Left forelimb (tissue), 1 donor: ENCODE results near the gene CACNA2D3.

Experiments used
- DNase-seq: peaks from one replicate; pipeline ENCODE4 v3.0.0-alpha.2; 2018; ENCODE audit warnings: low spot score

The CACNA2D3 gene

GRCh38 chr3:54530944-54531343 is 408.6 kb downstream of the CACNA2D3 start:
- DNase-seq, result no peak

DNA sequence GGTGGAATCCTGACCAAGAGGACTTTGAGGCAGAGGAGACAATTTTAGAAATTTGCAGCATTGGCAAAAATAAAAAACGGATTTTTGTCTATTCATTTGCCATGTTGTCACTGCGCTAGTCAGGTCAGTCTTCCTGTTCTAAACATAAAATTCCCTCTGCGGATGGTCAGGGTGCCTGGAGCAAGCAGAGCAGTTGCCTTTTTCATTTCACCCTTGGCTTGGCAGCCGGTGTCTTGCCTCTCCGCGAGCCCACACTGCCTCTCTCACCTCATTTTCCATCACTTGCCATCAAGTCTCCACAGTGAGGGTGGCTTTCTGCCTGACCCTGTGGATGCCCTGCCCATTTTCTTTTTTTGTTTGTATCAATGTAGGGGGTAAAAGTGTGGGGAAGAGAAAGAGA is 409.4 kb downstream of the CACNA2D3 start:
- no peak for DNase-seq

DNA sequence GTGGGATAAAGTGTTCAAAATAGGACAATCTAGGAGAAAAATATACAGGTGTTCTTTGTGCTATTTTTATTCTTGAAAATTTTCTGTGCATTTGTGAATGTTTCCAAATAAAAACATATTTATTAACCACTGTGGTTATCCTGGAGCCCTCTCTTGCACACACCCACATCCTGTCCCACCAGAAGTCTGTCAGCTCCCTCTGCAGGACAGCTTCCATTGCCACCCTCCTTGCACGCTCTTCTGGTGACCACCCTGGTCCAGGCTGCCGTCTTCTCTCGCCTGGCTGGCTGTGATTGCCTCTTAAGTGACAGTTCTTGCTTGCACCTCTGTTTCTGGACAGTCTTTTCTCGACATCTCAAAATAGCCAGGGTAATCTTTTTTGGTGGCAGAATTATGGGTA is 411.5 kb downstream of the CACNA2D3 start:
- DNase-seq, result no peak

DNA sequence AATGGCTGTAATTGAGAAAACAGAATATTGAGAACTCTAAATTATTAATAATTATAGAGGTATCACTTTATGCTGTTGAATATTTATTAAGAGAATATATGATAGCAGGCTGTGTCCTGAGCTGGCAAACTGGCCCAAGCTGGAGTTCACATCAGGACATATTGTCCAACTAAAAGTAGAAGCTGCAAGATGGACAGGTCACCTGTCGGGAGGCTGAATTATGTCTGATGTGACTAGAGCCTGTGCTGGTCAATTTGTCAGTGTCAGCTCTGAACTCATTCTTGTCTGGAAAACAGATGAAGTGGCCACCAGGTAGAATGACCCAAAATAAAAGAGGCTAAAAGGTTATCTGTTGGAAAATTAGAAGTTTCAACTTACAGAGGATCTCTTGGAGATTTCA is 413.3 kb downstream of the CACNA2D3 start:
- DNase-seq, result no peak

DNA sequence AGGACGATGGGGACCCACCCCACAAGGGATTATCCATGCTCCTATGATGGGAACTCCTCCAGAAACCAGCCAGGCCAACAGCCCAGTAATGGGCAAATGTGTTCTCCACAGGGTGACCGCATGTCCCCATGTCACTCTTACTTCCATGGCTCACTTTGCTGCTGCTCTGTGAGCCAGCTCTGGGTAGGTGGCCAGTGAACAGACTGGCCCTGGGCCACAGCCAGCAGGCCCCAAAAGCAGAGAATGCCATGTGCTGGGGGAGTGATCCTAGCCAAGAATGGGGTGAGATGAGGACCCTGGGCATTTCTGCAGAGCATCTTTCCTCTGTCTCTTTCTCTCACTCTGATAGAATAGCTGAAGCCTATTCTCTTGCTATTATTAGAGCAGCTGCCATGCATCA is 414.1 kb downstream of the CACNA2D3 start:
- no peak for DNase-seq

DNA sequence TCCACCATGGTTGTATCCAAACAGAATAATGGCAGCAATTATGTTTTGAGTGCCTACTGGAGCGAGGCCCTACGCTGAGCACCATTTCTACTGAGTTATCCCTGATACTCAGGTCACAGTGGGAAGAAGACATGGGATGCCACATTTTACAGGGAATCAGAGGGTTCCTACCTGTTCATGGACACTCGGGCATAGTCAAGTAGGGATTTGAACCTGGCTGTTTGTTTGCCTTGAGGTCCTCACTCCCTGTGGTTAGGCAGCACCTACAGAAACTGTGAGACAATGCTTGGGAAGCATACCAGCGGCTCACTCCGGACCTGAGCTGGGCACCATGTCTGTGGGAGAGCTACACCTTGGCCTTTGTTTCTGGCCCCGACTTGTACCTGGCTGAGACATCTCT is 415.2 kb downstream of the CACNA2D3 start:
- no peak for DNase-seq

DNA sequence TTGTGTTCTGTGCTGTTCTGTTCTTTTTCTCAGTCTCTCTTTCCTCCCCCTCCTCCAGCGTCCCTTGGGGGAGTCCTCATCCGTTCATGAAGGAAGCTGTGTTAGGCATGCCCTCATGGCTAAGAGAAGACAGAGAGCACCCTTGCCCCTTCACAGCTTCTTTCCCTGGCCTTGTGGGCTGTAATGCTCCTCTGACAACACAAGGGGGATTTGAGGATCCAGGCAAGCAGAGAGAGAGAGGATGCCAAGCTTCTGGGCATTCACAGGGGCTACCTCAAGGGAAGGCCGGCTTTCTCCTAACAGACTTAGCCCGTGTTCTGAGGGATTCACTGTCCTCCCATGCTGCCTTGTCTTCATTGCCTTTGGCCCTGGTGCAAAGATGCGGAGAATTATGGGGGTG is 416.0 kb downstream of the CACNA2D3 start:
- DNase-seq, result no peak

- DNase-seq, result no peak
Measured at GRCh38 chr3:54541369-54541768, 419.0 kb downstream of the CACNA2D3 start.

DNA sequence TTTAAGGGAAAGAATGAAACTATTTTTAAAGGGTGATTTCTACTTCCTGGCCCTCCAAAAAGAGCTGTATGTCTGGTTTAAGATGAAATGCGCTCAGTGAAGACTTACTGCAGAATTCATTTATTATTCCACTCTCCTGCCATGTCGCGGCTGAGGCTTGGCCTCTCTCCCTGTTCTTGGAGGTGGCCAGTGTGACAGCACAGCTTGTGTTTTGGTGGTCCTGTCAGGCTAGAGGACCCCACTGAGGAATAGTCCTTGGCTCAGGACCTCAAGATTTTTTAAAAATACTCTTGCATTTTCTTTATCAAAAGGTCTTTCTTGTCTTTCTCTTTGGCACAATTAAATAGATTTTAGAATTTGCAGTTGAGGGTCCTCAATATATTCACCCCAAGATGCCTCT is 421.1 kb downstream of the CACNA2D3 start:
- no peak for DNase-seq

DNA sequence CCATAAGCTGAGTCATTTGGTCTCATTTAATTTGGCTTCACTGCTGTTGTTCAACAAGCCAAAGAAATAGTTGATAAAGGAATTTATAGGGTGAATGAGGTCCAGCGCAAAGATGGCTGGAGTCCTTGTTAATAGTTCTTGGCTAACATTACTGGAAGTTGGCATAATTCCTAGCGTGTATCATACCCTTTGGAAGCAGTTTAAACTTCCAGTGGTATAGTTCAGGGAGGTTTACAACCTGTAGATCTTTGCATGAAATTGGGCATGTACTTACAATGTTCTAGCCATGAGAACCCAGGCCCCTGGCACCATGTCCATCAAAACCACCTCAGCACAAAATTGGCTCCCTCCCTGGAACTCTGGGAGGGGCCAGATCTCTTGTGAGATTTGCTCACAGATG is 424.7 kb downstream of the CACNA2D3 start:
- DNase-seq, result no peak

DNA sequence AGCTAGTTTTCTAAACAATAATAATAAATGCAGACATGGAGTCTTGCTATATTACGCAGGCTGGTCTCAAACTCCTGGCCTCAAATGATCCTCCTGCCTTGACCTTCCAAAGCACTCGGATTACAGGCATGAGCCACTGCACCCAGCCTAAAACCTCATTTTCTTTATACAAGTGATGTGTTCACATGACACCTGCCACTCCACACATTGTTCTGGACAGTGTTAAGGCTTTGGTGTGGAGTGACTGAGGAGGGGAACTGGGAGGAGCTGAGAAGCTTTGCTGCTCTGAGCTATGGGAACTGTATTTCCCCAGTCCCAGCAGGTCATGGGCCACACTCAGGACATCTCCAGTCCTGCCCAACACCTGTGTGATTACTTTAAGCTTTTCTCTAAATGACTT is 425.5 kb downstream of the CACNA2D3 start:
- DNase-seq, result no peak

DNA sequence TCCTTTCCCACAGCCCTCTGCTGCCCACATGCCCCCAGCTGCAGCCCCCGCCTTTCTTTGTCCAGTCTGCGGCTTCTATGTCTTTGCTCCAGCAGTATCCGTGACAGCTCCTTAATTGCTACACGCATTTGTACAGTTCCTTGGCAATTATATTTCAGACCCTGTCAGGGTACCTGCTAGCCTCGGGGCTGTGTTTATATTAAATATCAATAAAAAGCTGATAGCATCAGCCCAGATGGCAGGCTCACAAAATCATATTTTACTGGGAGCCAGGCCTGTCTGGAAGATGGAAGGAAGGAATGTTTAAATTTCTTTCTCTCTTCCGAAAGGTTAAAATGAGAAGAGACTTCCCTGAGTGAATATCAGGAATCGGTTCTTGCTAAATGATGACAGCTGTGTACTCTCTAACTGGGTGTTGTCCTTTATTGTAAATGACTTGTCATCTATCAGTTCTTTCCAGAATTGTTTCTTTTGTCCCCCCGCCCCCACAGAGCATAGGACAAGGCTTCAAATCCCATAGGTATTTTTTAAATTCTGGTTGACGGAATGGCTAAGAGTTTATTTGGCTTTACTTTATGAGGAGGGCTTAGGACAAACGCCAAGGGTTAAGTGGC is 427.4 kb downstream of the CACNA2D3 start:
- no peak for DNase-seq

DNA sequence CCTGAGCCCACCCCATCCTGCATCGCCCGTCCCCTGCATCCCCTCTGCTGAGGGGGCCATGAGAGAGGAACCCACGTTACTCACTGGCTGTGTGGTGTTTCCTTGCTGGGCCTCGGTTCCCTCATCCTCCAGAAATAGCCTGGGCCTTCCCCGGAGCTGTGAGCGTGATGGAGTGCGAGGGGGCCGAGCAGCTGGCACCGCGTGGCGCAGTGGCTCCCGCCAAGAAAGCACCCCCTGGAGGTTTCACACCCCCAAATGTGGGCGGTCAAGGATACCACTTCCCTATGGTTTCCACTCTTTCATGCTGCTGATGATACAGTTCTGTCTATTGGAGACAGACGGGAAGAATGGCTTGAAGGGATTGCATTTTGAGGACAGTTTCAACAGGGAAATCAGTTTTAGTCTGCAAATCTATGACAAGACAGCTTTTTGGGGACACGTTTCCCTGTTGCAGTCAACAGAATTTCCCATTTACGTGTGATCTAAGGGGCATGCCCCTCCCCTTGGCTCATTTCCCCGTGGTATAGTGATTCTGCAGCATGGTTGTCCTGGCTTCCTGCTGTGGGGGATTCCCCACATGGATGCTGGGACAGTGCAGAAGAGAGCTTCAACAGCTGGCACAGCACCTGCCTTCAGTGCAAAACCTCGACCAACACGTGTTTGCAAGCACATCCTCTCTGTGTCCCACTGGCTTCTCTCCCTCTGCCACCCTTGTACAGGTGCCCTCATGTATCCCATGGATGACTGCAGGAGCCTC is 428.0 kb downstream of the CACNA2D3 start:
- DNase-seq, result no peak

DNA sequence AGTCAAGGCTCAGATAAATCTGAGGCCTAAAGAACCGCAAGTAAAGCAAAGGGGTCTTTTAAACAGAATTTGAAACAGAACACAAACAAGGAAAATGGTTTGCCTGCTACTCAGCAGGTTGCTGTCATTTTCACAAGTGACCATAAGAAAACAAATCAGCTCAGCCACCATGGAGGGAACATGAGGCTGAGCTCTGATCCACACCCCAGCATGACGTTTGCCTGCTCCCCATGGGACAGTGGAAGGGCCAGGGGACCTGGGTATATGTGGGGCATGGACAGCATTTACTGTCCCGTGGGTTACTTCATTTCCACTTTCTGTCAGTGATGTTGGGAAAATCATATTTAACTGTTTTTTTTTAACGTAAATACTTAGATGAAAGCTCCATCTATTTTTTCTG is 434.3 kb downstream of the CACNA2D3 start:
- DNase-seq, result no peak

- DNase-seq, result no peak
Measured at GRCh38 chr3:54557538-54558428, 435.4 kb downstream of the CACNA2D3 start.

DNA sequence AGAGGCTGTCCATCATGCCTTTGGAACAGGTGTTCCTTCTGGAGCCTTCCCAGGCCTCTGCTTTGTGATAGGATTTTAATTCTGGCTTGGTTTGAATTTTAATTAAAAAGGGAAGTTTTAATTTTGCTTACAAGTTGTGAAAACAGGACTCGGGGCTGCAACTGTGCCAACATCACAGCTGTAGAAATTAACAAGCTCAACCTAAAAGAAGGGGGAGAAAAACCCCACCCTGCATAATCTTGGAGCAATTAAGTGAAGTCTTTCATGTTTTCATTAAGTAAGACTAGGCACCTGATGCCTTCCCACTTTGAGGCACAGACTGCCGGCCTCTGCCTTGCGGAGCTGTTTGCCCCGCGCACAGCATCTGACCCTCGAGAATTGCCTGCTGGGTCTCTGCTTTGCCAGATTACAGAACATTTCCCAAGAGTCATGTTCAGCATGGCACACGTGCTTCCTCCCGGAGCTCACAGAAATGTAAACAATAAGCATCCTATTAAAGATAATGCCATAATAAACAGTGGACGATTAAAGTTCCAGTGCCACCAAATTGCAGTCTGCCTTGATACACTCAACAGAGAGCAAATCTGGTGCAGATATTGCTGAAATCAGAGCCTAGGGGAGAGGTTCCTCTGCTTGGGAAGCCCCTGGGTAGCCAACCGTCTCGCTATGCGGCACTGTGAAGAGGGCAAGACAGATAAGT is 441.3 kb downstream of the CACNA2D3 start:
- no peak for DNase-seq

GRCh38 chr3:54564374-54564925 is 442.1 kb downstream of the CACNA2D3 start:
- DNase-seq, result no peak

DNA sequence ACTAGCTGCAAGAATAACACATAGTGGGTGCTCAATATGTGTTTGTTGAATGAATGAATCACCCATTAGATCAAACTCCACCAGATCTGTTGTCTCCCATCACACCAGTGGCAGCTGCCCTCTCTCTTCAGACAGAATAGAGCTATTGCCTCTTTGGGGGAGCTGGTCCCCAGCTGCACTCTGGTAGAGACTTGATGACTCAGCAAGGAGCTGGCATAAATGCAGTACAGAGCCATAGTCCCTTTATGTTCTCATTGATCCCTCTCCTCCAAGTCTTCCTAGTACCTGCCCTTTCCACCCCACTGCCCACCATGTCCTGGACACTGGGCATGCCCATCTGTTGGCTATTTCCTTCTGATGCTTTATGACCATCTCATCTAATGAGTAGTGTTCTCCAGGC is 443.6 kb downstream of the CACNA2D3 start:
- no peak for DNase-seq

DNA sequence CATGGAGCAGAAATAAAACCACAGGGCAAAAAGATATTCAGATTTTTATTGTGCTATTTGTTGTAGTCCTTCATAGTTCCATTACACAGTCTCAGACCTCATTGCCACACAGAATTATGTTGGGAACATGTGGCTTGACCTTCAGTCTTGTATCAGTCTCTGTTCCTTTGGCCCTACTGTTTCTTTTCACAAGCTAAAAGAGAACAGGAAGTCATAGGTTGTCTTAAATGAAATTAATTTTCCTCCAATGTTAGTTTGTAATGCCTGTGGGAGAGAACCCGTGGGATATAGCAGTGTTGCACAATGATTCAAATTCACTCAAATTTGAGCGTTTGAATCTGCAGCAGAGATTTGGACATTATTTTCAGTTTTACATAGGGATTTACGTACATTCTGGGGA is 445.6 kb downstream of the CACNA2D3 start:
- DNase-seq, result no peak

GRCh38 chr3:54570008-54570407 is 447.7 kb downstream of the CACNA2D3 start:
- DNase-seq, result no peak

GRCh38 chr3:54572197-54572895 is 450.0 kb downstream of the CACNA2D3 start:
- no peak for DNase-seq
